Measurements from ENCODE around the gene SLC6A6. TPM values are rescaled to one million over a fixed set of nuclear protein-coding genes. Genes with fewer than 3 reads are reported as not detected.
A peak's percentile ranks its signal among the peaks of the same experiment; 100 is the strongest.
"Not testable (repeated sequence)": the region's sequence is repeated elsewhere in the genome, so short reads cannot be mapped to it uniquely, and the experiment has no call there.

SLC6A6 gene
- total RNA-seq, 4 donors from 2014 or later, result 4.4 to 10.5 (median 7.7) TPM

GRCh38 chr3:14434126-14434497 is 31.7 kb downstream of the SLC6A6 start:
- peaks cover 32 to 72% (median 41%) of the 10 kb centered on the region in 4 donors for H3K4me1 ChIP-seq
- no peaks in the 10 kb centered on the region for H3K9me3 ChIP-seq
- no peaks in the 10 kb centered on the region for H3K36me3 ChIP-seq
- no peak for DNase-seq
- H3K27ac ChIP-seq, result peak overlapping the region in 3 of 4 donors; percentile 13 to 57 (median 43)
- no peak for TF ChIP-seq POLR2A (IDR thresholded peaks at IDR 0.05)
- TF ChIP-seq POLR2AphosphoS5 (IDR thresholded peaks at IDR 0.05), result no peak
- TF ChIP-seq, protein P1, sequence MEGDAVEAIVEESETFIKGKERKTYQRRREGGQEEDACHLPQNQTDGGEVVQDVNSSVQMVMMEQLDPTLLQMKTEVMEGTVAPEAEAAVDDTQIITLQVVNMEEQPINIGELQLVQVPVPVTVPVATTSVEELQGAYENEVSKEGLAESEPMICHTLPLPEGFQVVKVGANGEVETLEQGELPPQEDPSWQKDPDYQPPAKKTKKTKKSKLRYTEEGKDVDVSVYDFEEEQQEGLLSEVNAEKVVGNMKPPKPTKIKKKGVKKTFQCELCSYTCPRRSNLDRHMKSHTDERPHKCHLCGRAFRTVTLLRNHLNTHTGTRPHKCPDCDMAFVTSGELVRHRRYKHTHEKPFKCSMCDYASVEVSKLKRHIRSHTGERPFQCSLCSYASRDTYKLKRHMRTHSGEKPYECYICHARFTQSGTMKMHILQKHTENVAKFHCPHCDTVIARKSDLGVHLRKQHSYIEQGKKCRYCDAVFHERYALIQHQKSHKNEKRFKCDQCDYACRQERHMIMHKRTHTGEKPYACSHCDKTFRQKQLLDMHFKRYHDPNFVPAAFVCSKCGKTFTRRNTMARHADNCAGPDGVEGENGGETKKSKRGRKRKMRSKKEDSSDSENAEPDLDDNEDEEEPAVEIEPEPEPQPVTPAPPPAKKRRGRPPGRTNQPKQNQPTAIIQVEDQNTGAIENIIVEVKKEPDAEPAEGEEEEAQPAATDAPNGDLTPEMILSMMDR (IDR thresholded peaks at IDR 0.05), result no peak
- TF ChIP-seq EP300 (IDR thresholded peaks at IDR 0.05; ENCODE audit: low read depth), result no peak
- peaks cover 9% of the 10 kb centered on the region for H3K27me3 ChIP-seq
- 49% methylated on average over 4 of the region's 4 CpGs; no CpG with 5 or more reads in 1 of the 2 donors for WGBS, 2 donors (ENCODE audit: low coverage in 1 of 2)
- intact Hi-C loops (cut with DNase I; ENCODE audit: low total_unique reads), result no loop called here
- H3K4me3 ChIP-seq, result no peak overlapping the region
- in situ Hi-C loops (cut with MboI; ENCODE audit: low pct_ligation_motif_present in 1 of 4, low pct_unique_long_range_greater_than_20kb in 1 of 4, low sequenced_read_pairs in 3 of 4), result no loop called here

DNA sequence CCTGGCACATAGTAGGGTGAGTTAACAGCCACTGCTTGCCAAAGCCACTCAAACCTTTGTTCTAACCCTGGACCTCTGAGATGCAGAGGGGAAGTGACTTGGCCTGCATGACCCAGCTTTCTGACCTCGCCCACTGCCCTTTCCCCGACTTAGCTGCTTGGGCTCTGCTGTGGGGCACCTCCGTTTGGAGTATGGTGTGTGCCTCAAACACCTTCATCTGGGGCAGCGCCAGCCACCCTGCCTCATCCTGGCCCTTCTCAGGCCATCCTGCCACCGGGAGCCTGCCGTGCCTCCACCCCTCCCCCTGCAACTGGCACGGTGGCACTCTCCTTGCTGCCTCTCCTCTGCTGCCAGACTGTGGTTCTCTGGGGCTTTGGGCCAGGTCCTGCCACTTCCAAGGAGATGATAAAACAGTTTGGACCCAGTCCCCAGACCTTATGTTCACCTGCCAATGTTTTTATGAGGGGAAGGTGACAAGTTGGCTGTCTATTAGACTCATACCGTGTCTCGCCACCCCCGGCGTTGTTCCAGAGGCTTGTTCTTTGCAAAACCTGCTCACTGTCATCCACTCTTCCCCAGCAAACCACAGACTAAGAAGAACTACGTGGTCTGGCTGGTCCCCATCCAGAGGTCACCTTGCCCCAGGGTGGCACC is 32.2 kb downstream of the SLC6A6 start:
- Histone ChIP-seq H3K9me3 (no peaks in the 10 kb centered on the region), H3K36me3 (no peaks in the 10 kb centered on the region), H3K27me3 (peaks cover 9% of the 10 kb centered on the region), H3K4me1 (peaks cover 32 to 75% (median 45%) of the 10 kb centered on the region in 4 donors), H3K27ac (peak overlapping the region; percentile 13 to 57 (median 40)), H3K4me3 (no peak overlapping the region)
- WGBS, 2 donors (ENCODE audit: low coverage in 1 of 2), result 41% methylated on average over 12 of the region's 12 CpGs; no CpG with 5 or more reads in 1 of the 2 donors
- in situ Hi-C loops (cut with MboI; ENCODE audit: low pct_ligation_motif_present in 1 of 4, low pct_unique_long_range_greater_than_20kb in 1 of 4, low sequenced_read_pairs in 3 of 4) (no loop called here), intact Hi-C loops (cut with DNase I; ENCODE audit: low total_unique reads) (no loop called here)
- peak; percentile 40 for DNase-seq
- TF ChIP-seq EP300 (IDR thresholded peaks at IDR 0.05; ENCODE audit: low read depth) (no peak), POLR2A (IDR thresholded peaks at IDR 0.05) (no peak), POLR2AphosphoS5 (IDR thresholded peaks at IDR 0.05) (no peak)
- TF ChIP-seq, protein P1 (IDR thresholded peaks at IDR 0.05), result no peak

- no peak overlapping the region for H3K4me3 ChIP-seq
- DNase-seq, result no peak
- peak overlapping the region; percentile 13 to 57 (median 40) for H3K27ac ChIP-seq
- H3K27me3 ChIP-seq, result peaks cover 9% of the 10 kb centered on the region
- peaks cover 32 to 77% (median 47%) of the 10 kb centered on the region in 4 donors for H3K4me1 ChIP-seq
- no peaks in the 10 kb centered on the region for H3K9me3 ChIP-seq
- intact Hi-C loops (cut with DNase I; ENCODE audit: low total_unique reads) (no loop called here), in situ Hi-C loops (cut with MboI; ENCODE audit: low pct_ligation_motif_present in 1 of 4, low pct_unique_long_range_greater_than_20kb in 1 of 4, low sequenced_read_pairs in 3 of 4) (no loop called here)
- no peaks in the 10 kb centered on the region for H3K36me3 ChIP-seq
- TF ChIP-seq, protein P1 (IDR thresholded peaks at IDR 0.05), result no peak
- no peak for TF ChIP-seq POLR2AphosphoS5 (IDR thresholded peaks at IDR 0.05)
- TF ChIP-seq EP300 (IDR thresholded peaks at IDR 0.05; ENCODE audit: low read depth), result no peak
- TF ChIP-seq POLR2A (IDR thresholded peaks at IDR 0.05), result no peak
- WGBS, 2 donors (ENCODE audit: low coverage in 1 of 2), result 85 to 91% methylated on average over 13 to 18 of the region's 18 CpGs
Measured at GRCh38 chr3:14435175-14436014, 33.0 kb downstream of the SLC6A6 start.

GRCh38 chr3:14436954-14437281 is 34.5 kb downstream of the SLC6A6 start:
- Histone ChIP-seq H3K27ac (peak overlapping the region in 2 of 4 donors; percentile 6 to 23), H3K4me3 (no peak overlapping the region), H3K36me3 (no peaks in the 10 kb centered on the region), H3K4me1 (peaks cover 26 to 62% (median 40%) of the 10 kb centered on the region in 4 donors), H3K27me3 (peaks cover 9% of the 10 kb centered on the region), H3K9me3 (no peaks in the 10 kb centered on the region)
- intact Hi-C loops (cut with DNase I; ENCODE audit: low total_unique reads) (no loop called here), in situ Hi-C loops (cut with MboI; ENCODE audit: low pct_ligation_motif_present in 1 of 4, low pct_unique_long_range_greater_than_20kb in 1 of 4, low sequenced_read_pairs in 3 of 4) (no loop called here)
- TF ChIP-seq, protein P1 (IDR thresholded peaks at IDR 0.05), result no peak
- TF ChIP-seq POLR2AphosphoS5 (IDR thresholded peaks at IDR 0.05), result no peak
- no peak for TF ChIP-seq EP300 (IDR thresholded peaks at IDR 0.05; ENCODE audit: low read depth)
- no peak for TF ChIP-seq POLR2A (IDR thresholded peaks at IDR 0.05)
- no peak for DNase-seq

- intact Hi-C loops (cut with DNase I; ENCODE audit: low total_unique reads); H3K27ac ChIP-seq; H3K4me3 ChIP-seq; H3K27me3 ChIP-seq; H3K36me3 ChIP-seq; H3K9me3 ChIP-seq; DNase-seq; in situ Hi-C loops (cut with MboI; ENCODE audit: low pct_ligation_motif_present in 1 of 4, low pct_unique_long_range_greater_than_20kb in 1 of 4, low sequenced_read_pairs in 3 of 4): not testable (repeated sequence)
- H3K4me1 ChIP-seq, result peaks cover 20 to 54% (median 32%) of the 10 kb centered on the region in 4 donors
- 79 to 95% methylated on average over 4 to 8 of the region's 8 CpGs for WGBS, 2 donors (ENCODE audit: low coverage in 1 of 2)
Measured at GRCh38 chr3:14437705-14438104, 35.3 kb downstream of the SLC6A6 start.
